ENCODE measurements around the gene OR6A2. TPM values are rescaled to one million over a fixed set of nuclear protein-coding genes. Genes with fewer than 3 reads are reported as not detected.

Gene OR6A2
- total RNA-seq, 1 donor from 2014 or later: not detected

- no peaks in the 10 kb centered on the region for H3K27me3 ChIP-seq (ENCODE audit: low read depth)
- no peaks in the 10 kb centered on the region for H3K4me1 ChIP-seq
- intact Hi-C loops (cut with micrococcal nuclease): loop anchor here (5.0 kb wide), 1 partner anchor 50 kb away; no protein-coding TSS in a partner anchor
- TF ChIP-seq, protein P1, sequence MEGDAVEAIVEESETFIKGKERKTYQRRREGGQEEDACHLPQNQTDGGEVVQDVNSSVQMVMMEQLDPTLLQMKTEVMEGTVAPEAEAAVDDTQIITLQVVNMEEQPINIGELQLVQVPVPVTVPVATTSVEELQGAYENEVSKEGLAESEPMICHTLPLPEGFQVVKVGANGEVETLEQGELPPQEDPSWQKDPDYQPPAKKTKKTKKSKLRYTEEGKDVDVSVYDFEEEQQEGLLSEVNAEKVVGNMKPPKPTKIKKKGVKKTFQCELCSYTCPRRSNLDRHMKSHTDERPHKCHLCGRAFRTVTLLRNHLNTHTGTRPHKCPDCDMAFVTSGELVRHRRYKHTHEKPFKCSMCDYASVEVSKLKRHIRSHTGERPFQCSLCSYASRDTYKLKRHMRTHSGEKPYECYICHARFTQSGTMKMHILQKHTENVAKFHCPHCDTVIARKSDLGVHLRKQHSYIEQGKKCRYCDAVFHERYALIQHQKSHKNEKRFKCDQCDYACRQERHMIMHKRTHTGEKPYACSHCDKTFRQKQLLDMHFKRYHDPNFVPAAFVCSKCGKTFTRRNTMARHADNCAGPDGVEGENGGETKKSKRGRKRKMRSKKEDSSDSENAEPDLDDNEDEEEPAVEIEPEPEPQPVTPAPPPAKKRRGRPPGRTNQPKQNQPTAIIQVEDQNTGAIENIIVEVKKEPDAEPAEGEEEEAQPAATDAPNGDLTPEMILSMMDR (IDR thresholded peaks at IDR 0.05; ENCODE audit: borderline replicate concordance): peak; percentile 74
- H3K27ac ChIP-seq (replicated peaks): no peak overlapping the region
- no peaks in the 10 kb centered on the region for H3K36me3 ChIP-seq
- peak; percentile 26 for DNase-seq
- H3K9me3 ChIP-seq (replicated peaks): no peaks in the 10 kb centered on the region
- no peak overlapping the region for H3K4me3 ChIP-seq
These were observed 42.0 kb downstream of the OR6A2 start for GRCh38 chr11:6757373-6757967.

DNA sequence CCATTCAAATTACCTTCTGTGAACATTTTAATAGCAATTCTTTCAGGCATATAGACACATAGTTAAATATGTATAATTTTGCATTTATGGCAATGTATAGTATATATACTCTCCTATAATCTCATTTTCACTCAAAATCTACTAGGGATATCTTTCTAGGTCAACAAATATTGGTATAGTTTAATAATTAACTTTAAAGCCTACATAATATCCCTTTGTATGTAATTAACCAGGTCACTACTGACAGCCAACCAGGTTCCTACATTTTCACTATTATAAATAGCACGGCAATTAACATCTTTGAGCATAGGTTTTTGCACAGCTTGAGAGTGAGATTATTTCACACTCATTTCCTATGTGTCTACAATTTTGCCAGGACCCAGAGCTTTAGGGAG, 43.5 kb downstream of the OR6A2 start:
- intact Hi-C loops (cut with micrococcal nuclease): loop anchor here (5.0 kb wide), 1 partner anchor 49 kb away; no protein-coding TSS in a partner anchor
- no peak for DNase-seq
- H3K4me3 ChIP-seq: no peak overlapping the region
- H3K4me1 ChIP-seq: no peaks in the 10 kb centered on the region
- no peaks in the 10 kb centered on the region for H3K36me3 ChIP-seq
- no peaks in the 10 kb centered on the region for H3K9me3 ChIP-seq (replicated peaks)
- no peak overlapping the region for H3K27ac ChIP-seq (replicated peaks)
- TF ChIP-seq, protein P1 (IDR thresholded peaks at IDR 0.05; ENCODE audit: borderline replicate concordance): no peak
- no peaks in the 10 kb centered on the region for H3K27me3 ChIP-seq (ENCODE audit: low read depth)

- Histone ChIP-seq H3K9me3 (replicated peaks) (no peaks in the 10 kb centered on the region), H3K36me3 (no peaks in the 10 kb centered on the region), H3K4me1 (no peaks in the 10 kb centered on the region), H3K4me3 (no peak overlapping the region), H3K27ac (replicated peaks) (no peak overlapping the region), H3K27me3 (ENCODE audit: low read depth) (no peaks in the 10 kb centered on the region)
- DNase-seq: no peak
- intact Hi-C loops (cut with micrococcal nuclease): loop anchor here (5.0 kb wide), 1 partner anchor 48 kb away; no protein-coding TSS in a partner anchor
- TF ChIP-seq, protein P1 (IDR thresholded peaks at IDR 0.05; ENCODE audit: borderline replicate concordance): peak; percentile 96
These were observed 44.1 kb downstream of the OR6A2 start for GRCh38 chr11:6755303-6755952.

DNA sequence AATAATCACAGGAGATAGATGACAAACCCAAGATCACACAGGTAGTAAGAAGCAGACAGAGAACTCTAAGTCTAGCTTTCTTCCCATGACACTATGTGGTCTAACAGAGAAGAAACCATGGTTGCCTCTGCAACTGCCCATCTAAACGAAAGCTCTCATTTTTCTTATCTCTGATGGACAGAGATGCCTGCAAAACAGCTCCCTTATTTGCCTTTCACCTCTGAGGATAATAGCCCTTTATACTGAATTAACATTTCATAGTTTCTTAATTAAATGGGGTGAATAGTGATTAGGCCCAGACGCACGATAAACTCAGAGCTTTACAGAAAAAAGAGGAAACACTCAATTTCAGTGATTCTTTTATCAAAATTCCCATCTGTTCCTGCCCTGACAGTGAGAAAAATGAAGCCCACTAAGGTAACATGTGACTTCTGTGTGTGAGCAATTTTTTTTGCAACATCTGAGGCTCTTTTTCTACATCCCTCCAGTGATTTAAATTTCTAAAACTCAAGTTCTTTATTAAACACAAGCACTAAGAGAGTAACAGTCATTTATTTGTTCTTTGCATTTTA, 52.3 kb downstream of the OR6A2 start:
- H3K9me3 ChIP-seq (replicated peaks): no peaks in the 10 kb centered on the region
- intact Hi-C loops (cut with micrococcal nuclease): no loop called here
- H3K27me3 ChIP-seq (ENCODE audit: low read depth): no peaks in the 10 kb centered on the region
- TF ChIP-seq, protein P1 (IDR thresholded peaks at IDR 0.05; ENCODE audit: borderline replicate concordance): no peak
- H3K36me3 ChIP-seq: no peaks in the 10 kb centered on the region
- peaks cover 21% of the 10 kb centered on the region for H3K4me1 ChIP-seq
- peak overlapping the region; percentile 85 for H3K27ac ChIP-seq (replicated peaks)
- no peak for DNase-seq
- H3K4me3 ChIP-seq: no peak overlapping the region

DNA sequence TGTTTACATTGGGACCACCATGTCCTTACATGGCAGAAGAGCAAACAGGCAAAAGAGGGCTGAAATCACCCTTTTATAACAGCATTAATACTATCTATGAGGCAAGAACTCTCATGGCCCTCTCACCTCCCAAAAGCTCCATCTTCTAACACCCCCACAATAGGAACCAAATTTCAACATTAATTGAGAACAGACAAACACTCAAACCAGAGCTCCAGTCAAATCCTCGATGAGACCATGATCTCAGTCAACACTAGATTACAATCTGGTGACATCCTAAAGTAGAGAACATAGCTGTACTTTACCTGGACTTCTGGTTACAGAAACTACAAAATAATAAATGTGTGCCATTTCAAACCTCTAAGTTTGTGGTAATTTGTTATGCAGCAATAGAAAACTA, 52.9 kb downstream of the OR6A2 start:
- no peak for DNase-seq
- intact Hi-C loops (cut with micrococcal nuclease): no loop called here
- TF ChIP-seq, protein P1 (IDR thresholded peaks at IDR 0.05; ENCODE audit: borderline replicate concordance): no peak
- Histone ChIP-seq H3K9me3 (replicated peaks) (no peaks in the 10 kb centered on the region), H3K36me3 (no peaks in the 10 kb centered on the region), H3K4me1 (peaks cover 21% of the 10 kb centered on the region), H3K27me3 (ENCODE audit: low read depth) (no peaks in the 10 kb centered on the region), H3K4me3 (peak overlapping the region; percentile 60), H3K27ac (replicated peaks) (peak overlapping the region; percentile 85)

Data from left ventricle myocardium inferior (tissue), 1 donor.